Measurements from ENCODE around the gene GAPT. TPM values are rescaled to one million over a fixed set of nuclear protein-coding genes. Genes with fewer than 3 reads are reported as not detected.

Gene GAPT
- total RNA-seq, 1 donor from 2014 or later = not detected

GRCh38 chr5:58450811-58451629, 40.2 kb upstream of the GAPT start:
- no peak for DNase-seq (ENCODE audit: extremely low spot score, unreplicated experiment)
- Mint-ChIP-seq H3K9me3 (ENCODE audit: unreplicated experiment) (no peaks in the 10 kb centered on the region), H3K4me1 (ENCODE audit: unreplicated experiment) (peaks cover 46% of the 10 kb centered on the region), H3K4me3 (ENCODE audit: unreplicated experiment) (no peak overlapping the region), H3K36me3 (ENCODE audit: unreplicated experiment) (peaks cover 44% of the 10 kb centered on the region), H3K27ac (ENCODE audit: unreplicated experiment) (no peak overlapping the region), H3K27me3 (ENCODE audit: unreplicated experiment) (no peaks in the 10 kb centered on the region)
- TF ChIP-seq CTCF (IDR thresholded peaks at IDR 0.05) = no peak

- Mint-ChIP-seq H3K27ac (ENCODE audit: unreplicated experiment) (no peak overlapping the region), H3K4me1 (ENCODE audit: unreplicated experiment) (peaks cover 51% of the 10 kb centered on the region), H3K27me3 (ENCODE audit: unreplicated experiment) (no peaks in the 10 kb centered on the region), H3K4me3 (ENCODE audit: unreplicated experiment) (no peak overlapping the region), H3K9me3 (ENCODE audit: unreplicated experiment) (no peaks in the 10 kb centered on the region), H3K36me3 (ENCODE audit: unreplicated experiment) (peaks cover 51% of the 10 kb centered on the region)
- no peak for TF ChIP-seq CTCF (IDR thresholded peaks at IDR 0.05)
- DNase-seq (ENCODE audit: extremely low spot score, unreplicated experiment) = no peak
Observed at GRCh38 chr5:58451732-58452565, 39.3 kb upstream of the GAPT start.

- TF ChIP-seq CTCF (IDR thresholded peaks at IDR 0.05) = no peak
- Mint-ChIP-seq H3K4me3 (ENCODE audit: unreplicated experiment) (no peak overlapping the region), H3K27me3 (ENCODE audit: unreplicated experiment) (no peaks in the 10 kb centered on the region), H3K4me1 (ENCODE audit: unreplicated experiment) (peaks cover 59% of the 10 kb centered on the region), H3K9me3 (ENCODE audit: unreplicated experiment) (no peaks in the 10 kb centered on the region), H3K27ac (ENCODE audit: unreplicated experiment) (peak overlapping the region; percentile 12), H3K36me3 (ENCODE audit: unreplicated experiment) (peaks cover 59% of the 10 kb centered on the region)
- no peak for DNase-seq (ENCODE audit: extremely low spot score, unreplicated experiment)
Observed at GRCh38 chr5:58452566-58453258, 38.5 kb upstream of the GAPT start.

GRCh38 chr5:58453306-58453705, 37.9 kb upstream of the GAPT start:
- no peak for TF ChIP-seq CTCF (IDR thresholded peaks at IDR 0.05)
- Mint-ChIP-seq H3K27me3 (ENCODE audit: unreplicated experiment) (no peaks in the 10 kb centered on the region), H3K27ac (ENCODE audit: unreplicated experiment) (peak overlapping the region; percentile 12), H3K4me1 (ENCODE audit: unreplicated experiment) (peaks cover 65% of the 10 kb centered on the region), H3K36me3 (ENCODE audit: unreplicated experiment) (peaks cover 65% of the 10 kb centered on the region), H3K4me3 (ENCODE audit: unreplicated experiment) (no peak overlapping the region), H3K9me3 (ENCODE audit: unreplicated experiment) (no peaks in the 10 kb centered on the region)
- DNase-seq (ENCODE audit: extremely low spot score, unreplicated experiment) = no peak
